HG03045 (cell line): ENCODE data around the gene RPS14.
A peak's percentile ranks its signal among the peaks of the same experiment; 100 is the strongest.
"Not testable (repeated sequence)": the region's sequence is repeated elsewhere in the genome, so short reads cannot be mapped to it uniquely, and the experiment has no call there.

Source experiments
- ATAC-seq: cut with Tn5 transposase; IDR thresholded peaks from one replicate; pipeline ENCODE4 v1.9.1; 2021; ENCODE audit warnings: mild to moderate bottlenecking, moderate library complexity; ENCODE audit not compliant: unreplicated experiment

The RPS14 gene

GRCh38 chr5:150481972-150482406 is 32.5 kb upstream of the RPS14 start:
- ATAC-seq: no peak

- ATAC-seq: no peak
Measured at GRCh38 chr5:150481708-150481965, 32.1 kb upstream of the RPS14 start.

GRCh38 chr5:150479416-150479815 is 29.9 kb upstream of the RPS14 start:
- no peak for ATAC-seq

GRCh38 chr5:150476568-150476967 is 27.0 kb upstream of the RPS14 start:
- ATAC-seq: not testable (repeated sequence)

GRCh38 chr5:150473673-150474358 is 24.3 kb upstream of the RPS14 start:
- no peak for ATAC-seq

GRCh38 chr5:150469718-150470469 is 20.4 kb upstream of the RPS14 start:
- no peak for ATAC-seq

- ATAC-seq: no peak
Measured at GRCh38 chr5:150468206-150468605, 18.7 kb upstream of the RPS14 start.

- no peak for ATAC-seq
Measured at GRCh38 chr5:150465927-150466326, 16.4 kb upstream of the RPS14 start.

- ATAC-seq: no peak
Measured at GRCh38 chr5:150464554-150465012, 15.0 kb upstream of the RPS14 start.

- ATAC-seq: peak; percentile 61
Measured at GRCh38 chr5:150461231-150461630, 11.7 kb upstream of the RPS14 start.

- ATAC-seq: no peak
Measured at GRCh38 chr5:150460781-150461180, 11.2 kb upstream of the RPS14 start.

- peak; percentile 82 for ATAC-seq
Measured at GRCh38 chr5:150458802-150459557, 9.4 kb upstream of the RPS14 start.

GRCh38 chr5:150457562-150458240 is 8.2 kb upstream of the RPS14 start:
- no peak for ATAC-seq

GRCh38 chr5:150457121-150457520 is 7.6 kb upstream of the RPS14 start:
- ATAC-seq: no peak

GRCh38 chr5:150454492-150455229 is 5.1 kb upstream of the RPS14 start:
- ATAC-seq: no peak

GRCh38 chr5:150454027-150454426 is 4.5 kb upstream of the RPS14 start:
- not testable (repeated sequence) for ATAC-seq

GRCh38 chr5:150452914-150453313 is 3.4 kb upstream of the RPS14 start:
- no peak for ATAC-seq

- ATAC-seq: no peak
Measured at GRCh38 chr5:150451594-150451993, 2.1 kb upstream of the RPS14 start.

GRCh38 chr5:150448952-150449516 is 505 bp downstream of the RPS14 start:
- peak; percentile 33 for ATAC-seq

- ATAC-seq: no peak
Measured at GRCh38 chr5:150448334-150448733, 1.2 kb downstream of the RPS14 start.
